Right hindlimb (tissue), 1 donor: ENCODE results near the gene IQSEC1.

Source experiments
- DNase-seq: peaks from one replicate; pipeline ENCODE4 v3.0.0-alpha.2; 2018

Gene IQSEC1

DNA sequence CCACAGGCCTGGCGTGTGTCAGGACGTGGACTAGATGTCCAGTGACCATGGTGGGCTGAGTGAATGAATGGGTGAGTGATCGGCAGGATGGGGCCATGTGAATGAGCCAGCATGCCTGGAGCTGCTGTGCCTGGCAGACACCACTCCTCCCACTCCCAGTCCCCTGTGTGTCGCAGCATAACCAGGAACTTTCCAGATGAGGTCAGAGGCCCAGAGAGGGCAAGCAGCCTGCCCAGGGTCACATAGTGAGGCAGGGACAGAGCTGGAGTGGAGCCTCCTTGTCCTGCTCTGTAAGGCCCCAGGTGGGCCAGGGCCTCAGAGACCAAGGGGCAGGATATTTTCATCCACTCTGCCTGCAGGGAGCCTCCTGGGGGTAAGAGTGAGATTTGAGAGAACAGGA is 6.4 kb downstream of the IQSEC1 start:
- DNase-seq, result no peak

DNA sequence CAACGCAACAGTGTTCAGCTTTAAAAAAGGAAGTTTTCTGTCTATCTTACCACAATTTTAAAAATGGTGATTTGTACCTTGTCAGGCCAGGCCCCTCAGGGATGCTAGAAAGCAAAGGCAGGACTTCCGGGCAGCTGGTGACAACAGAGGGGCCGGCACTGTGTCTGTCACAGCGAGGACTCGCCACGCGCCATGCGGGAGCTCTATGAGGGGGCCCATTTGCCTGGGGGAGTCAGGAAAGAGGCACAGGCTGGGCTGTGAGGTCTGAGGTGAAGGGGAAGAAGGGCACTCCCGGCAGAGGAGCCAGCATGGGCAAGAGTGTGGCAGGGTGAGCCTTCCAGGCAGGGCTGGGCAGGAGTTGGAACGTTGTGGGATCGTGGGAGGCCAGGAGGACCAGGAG is 7.0 kb downstream of the IQSEC1 start:
- no peak for DNase-seq

- no peak for DNase-seq
Observed at GRCh38 chr3:13065727-13066126, 7.5 kb downstream of the IQSEC1 start.

- DNase-seq, result no peak
Observed at GRCh38 chr3:13064964-13065363, 8.3 kb downstream of the IQSEC1 start.

DNA sequence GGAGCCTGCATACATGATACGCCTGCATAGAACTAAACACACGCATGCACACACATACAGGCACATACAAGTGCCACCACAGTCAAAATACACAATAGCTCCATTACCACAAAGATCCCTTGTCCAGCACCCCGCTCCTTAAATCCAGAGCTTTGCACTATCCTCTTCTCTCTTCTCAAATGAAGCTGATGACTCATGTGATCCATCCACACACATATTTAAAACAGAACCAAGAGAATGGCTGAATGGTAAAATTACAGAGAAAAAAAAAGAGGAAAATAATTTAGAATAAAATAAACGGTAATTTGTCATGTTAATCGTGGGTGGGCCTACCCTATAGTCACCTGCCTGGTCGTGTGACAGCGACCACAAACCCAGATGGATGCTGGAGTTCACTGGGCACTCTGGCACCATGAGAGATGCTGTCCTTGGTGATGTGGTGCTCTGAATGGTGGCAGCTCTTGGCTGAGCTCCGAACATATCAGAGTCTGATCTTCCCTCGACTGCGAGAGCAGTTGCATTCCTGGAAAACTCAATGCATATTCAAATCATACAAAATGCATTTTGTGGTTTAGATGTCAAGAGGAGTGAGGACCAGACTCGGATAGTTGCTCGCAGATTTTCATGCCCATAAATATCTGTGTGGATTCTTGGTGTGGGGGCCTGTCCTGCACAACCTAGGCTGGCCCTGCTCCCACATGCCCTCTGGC is 8.9 kb downstream of the IQSEC1 start:
- DNase-seq, result no peak

GRCh38 chr3:13063225-13063624 is 10.0 kb downstream of the IQSEC1 start:
- DNase-seq, result no peak

DNA sequence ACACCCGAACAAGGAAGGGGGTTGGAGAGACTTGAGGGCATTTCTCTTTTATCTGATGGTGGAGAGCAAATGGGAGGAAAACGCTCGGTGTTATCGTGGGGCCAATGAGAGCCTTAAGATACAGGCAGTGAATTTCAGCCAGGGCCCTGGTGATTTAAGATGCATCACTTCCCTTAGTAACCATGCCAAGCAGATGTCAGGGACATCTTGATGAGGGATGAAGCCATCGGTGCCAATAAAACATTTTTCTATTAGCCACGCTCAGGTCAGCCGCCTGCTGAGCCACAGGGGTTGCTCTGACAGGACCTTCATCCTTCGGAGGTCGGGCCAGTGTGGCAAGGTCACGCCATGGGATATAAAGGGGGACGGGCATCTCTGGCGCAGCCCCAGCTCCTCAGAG is 10.6 kb downstream of the IQSEC1 start:
- no peak for DNase-seq

DNA sequence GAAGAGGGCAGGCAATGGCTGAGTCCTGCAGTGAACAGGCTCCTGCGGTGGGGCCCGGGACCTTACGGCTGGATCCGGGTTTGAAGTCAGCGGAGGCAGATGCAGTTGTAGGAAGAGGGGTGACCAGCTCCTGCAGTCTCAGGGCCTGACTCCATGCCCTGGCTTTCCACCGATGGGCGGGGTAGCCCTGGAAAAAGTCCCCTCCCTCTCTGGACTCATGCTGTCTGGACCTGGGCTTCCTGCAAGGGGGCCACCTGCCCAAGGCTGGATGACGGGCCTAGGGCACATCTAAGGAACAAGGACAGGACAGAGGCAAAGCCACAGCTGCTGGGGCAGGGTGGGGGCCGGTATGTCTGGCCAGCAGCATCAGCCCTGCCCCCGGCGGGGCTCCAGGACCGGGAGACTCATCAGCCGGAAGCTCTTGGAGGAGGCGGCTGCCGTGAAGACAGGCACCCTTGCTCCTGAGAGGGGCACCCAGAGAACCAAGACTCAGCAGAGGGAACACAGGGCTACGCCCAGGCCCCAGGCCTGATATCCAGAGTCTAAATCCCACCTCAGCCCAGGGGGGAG is 12.8 kb downstream of the IQSEC1 start:
- no peak for DNase-seq

GRCh38 chr3:13058346-13059120 is 14.7 kb downstream of the IQSEC1 start:
- DNase-seq, result no peak

DNA sequence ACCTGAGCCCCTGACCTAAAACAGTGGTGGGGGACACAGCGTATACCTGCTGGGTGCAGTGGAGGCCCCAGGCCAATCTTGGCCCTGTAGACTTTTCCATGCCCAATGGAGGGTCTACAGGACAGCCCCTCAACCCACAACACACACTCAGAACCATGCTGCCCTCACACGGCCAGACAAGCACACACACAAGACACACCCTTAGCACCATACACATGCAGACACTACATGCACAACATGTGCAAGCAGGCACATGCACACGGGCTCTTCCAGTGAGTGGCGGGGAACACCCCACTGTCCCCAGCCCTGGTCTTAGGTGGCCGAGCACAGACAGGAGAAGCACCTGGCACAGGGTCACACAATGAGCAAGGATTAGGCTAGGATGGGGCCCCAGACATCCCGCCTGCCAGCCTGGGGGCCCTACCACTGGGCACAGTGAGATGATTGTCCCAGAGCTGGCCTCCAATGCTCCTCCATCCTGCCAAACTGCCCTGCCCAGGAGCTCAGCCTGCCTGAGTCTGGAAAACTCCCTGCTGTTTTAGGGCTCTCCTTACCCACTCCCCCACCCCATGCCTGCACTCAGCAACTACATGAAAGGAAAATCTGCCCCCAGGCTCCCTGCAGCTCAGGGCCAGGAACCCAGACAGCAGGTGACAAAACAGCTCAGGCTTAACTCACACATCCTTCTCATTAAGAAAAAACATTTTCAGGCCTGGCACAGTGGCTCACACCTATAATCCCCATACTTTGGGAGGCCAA is 15.8 kb downstream of the IQSEC1 start:
- DNase-seq, result no peak

- no peak for DNase-seq
Observed at GRCh38 chr3:13055634-13056033, 17.6 kb downstream of the IQSEC1 start.

GRCh38 chr3:13054341-13055285 is 18.6 kb downstream of the IQSEC1 start:
- DNase-seq, result peak; percentile 60

DNA sequence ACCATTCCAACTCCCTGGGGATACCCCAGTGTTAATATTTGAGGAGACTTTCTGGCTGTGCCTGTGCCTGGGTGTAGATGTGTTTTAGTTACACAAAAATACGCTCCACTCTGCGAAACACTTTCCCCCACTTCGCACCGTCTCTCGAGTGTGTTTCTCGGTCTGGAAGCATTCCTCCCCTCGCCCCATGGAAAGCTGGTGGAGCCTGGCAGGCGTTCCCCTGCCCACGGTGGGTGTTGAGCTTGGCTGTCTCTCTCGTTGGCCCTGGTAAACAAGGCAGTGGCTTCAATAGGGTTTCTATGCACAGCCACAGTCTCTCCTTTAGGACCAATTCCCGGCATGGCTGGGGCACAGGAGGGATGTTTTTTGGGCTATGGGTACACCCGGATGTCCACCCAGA is 19.3 kb downstream of the IQSEC1 start:
- no peak for DNase-seq

DNA sequence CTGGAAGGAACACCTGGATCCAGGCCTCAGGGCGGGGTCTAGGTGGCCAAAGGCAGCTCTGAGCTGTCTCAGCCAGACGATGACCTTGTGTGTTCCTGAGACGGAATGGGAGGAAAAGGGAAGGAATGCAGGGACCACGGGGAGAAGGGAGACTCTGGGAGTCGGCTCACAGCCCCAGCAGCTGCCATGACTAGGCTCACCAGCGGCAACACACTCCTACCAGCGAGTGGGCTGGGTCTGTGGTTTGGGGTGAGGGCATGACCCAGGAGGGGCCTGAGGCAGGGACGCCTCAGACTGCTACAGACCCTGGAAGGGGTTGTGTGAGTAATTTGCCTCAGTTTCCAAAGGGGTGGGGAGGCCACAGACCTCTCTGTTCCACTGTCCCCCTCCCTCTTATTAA is 19.8 kb downstream of the IQSEC1 start:
- DNase-seq, result peak; percentile 65

GRCh38 chr3:13052191-13052820 is 20.9 kb downstream of the IQSEC1 start:
- no peak for DNase-seq

- no peak for DNase-seq
Observed at GRCh38 chr3:13051581-13051980, 21.6 kb downstream of the IQSEC1 start.

DNA sequence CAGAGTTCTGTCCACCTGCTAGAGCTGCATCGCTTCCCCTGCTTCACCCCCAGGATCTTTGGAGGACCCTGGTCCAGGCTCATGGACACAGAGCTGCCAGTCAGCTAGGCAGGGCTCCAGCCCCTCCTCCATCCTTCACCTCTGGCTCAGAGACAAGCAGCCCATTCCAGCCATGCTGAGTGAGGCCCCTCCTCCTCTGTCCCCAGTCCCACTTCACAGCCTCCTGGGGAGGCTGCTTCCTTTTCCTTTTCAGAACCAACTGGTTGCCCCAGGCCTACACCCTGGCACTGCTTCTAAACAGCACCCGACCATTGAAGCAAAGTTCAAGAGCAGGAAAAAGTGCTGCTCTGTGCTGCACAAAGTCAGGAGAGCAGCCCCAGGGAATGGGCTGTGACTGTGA is 22.2 kb downstream of the IQSEC1 start:
- DNase-seq, result no peak

- DNase-seq, result no peak
Observed at GRCh38 chr3:13050446-13050845, 22.8 kb downstream of the IQSEC1 start.

DNA sequence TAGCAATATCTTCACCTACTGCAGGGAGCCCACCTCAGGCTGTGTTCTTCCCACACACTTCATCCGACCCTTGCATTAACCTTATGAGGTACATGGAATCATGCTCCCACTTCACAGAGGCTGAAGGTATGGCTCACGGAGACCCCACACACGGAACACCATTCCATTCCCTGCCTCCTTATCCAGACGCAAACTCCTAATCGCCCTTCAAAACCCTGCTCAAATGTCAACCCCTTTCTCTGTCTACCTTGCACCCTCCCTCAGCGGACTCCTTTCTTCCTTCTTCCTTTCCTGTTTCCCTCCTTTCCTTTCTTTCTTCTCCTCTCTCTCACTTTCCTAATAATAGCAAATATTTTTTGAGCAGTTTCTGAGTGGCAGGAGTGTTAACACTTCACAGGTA is 23.8 kb downstream of the IQSEC1 start:
- DNase-seq, result no peak

DNA sequence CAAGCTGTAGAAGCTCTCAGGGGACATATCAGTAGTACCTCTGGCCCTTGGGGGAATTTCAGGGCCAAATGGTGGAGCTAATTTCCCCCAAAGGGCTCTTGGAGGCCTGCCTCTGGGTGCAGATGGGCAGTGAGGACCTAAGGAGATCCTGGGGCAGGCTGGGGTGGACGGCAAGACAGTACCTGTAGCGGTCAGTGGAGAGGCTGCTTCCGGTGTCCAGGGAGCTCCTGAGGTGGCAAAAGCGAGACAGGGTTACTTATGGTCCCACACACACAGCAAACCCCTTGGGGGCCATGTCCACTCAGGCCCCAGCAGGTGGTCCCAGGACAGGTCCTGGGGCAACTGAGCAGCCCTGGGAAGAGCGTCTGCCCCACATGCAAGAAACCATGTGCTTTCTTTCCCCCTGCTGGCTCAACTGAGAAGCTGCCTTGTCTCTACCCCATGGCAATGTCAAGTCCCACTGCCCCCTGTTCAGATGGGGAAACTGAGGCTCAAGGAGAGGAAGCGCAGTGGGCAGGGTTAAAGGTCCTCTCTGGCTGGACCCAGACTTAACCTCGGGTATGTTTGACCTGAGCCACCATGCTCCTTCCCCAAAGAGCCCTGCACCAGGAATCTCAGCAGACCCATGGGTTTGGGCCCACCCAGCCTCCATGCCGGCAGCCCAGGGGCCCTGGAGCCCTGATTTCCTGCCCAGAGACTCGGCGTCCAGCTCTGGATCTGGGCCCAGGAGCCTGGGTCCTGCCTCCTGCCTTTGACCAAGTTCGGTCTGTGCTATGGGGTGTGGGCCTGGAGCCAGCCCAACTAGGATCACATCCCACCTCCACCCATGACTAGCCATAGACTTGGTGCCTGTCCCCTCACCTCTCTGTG is 25.7 kb downstream of the IQSEC1 start:
- no peak for DNase-seq
